HEK293 (cell line): ENCODE measurements around the gene CUL9.

Experiments used
- RBAK ChIP-seq: fragments of 450-650 bp; formaldehyde crosslinking; IDR thresholded peaks from 2 replicates; pipeline ENCODE4 v1.5.1; 2016; ENCODE audit warnings: missing biosample characterization, missing genetic modification characterization
- YY1 ChIP-seq: fragments of 450-650 bp; formaldehyde crosslinking; IDR thresholded peaks from 2 replicates; pipeline ENCODE4 v1.5.1; 2018; ENCODE audit warnings: missing biosample characterization, missing genetic modification characterization
- ZBTB20 ChIP-seq: fragments of 450-650 bp; formaldehyde crosslinking; IDR thresholded peaks from 2 replicates; pipeline ENCODE4 v1.5.1; 2016; ENCODE audit warnings: missing biosample characterization, missing genetic modification characterization
- ZBTB21 ChIP-seq: fragments of 450-650 bp; formaldehyde crosslinking; IDR thresholded peaks from 2 replicates; pipeline ENCODE4 v1.5.1; 2017; ENCODE audit warnings: missing biosample characterization, missing genetic modification characterization
- ZNF768 ChIP-seq: fragments of 450-650 bp; formaldehyde crosslinking; IDR thresholded peaks from 2 replicates; pipeline ENCODE4 v1.5.1; 2018; ENCODE audit warnings: missing biosample characterization, mild to moderate bottlenecking, missing genetic modification characterization
- ZNF830 ChIP-seq: fragments of 450-650 bp; IDR thresholded peaks from 2 replicates; pipeline ENCODE4 v1.5.0; 2018; ENCODE audit warnings: missing biosample characterization, missing genetic modification characterization, low read depth, mild to moderate bottlenecking, moderate library complexity
- ZSCAN30 ChIP-seq: fragments of 450-650 bp; IDR thresholded peaks from 2 replicates; pipeline ENCODE4 v1.5.1; 2018; ENCODE audit warnings: missing biosample characterization, mild to moderate bottlenecking, missing genetic modification characterization, moderate library complexity
- TF ChIP-seq, protein P1 (sequence below): fragments of 450-650 bp; formaldehyde crosslinking; IDR thresholded peaks from 2 replicates; pipeline ENCODE4 v1.5.1; 2016; ENCODE audit warnings: missing biosample characterization, missing genetic modification characterization

GRCh38 chr6:43170417-43170930, 11.5 kb upstream of the CUL9 start:
- TF ChIP-seq ZNF768 (tag by site-specific recombination), result no peak
- TF ChIP-seq ZBTB20 (tag by site-specific recombination), result peak; percentile 47
- no peak for TF ChIP-seq ZNF830 (tag by site-specific recombination)
- TF ChIP-seq, protein P1, sequence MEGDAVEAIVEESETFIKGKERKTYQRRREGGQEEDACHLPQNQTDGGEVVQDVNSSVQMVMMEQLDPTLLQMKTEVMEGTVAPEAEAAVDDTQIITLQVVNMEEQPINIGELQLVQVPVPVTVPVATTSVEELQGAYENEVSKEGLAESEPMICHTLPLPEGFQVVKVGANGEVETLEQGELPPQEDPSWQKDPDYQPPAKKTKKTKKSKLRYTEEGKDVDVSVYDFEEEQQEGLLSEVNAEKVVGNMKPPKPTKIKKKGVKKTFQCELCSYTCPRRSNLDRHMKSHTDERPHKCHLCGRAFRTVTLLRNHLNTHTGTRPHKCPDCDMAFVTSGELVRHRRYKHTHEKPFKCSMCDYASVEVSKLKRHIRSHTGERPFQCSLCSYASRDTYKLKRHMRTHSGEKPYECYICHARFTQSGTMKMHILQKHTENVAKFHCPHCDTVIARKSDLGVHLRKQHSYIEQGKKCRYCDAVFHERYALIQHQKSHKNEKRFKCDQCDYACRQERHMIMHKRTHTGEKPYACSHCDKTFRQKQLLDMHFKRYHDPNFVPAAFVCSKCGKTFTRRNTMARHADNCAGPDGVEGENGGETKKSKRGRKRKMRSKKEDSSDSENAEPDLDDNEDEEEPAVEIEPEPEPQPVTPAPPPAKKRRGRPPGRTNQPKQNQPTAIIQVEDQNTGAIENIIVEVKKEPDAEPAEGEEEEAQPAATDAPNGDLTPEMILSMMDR (tag by site-specific recombination), result no peak
- TF ChIP-seq ZSCAN30 (tag by site-specific recombination), result no peak
- no peak for TF ChIP-seq ZBTB21 (tag by site-specific recombination)
- no peak for TF ChIP-seq YY1 (tag by site-specific recombination)
- no peak for TF ChIP-seq RBAK (tag by site-specific recombination)
